Activated T-cell treated with anti-CD3 and anti-CD28 coated beads, Interleukin-2, amount 50 U/mL, for 72 hours (primary cell): ENCODE data around the gene GSTM1. TPM values are rescaled to one million over a fixed set of nuclear protein-coding genes. Genes with fewer than 3 reads are reported as not detected.

Experiments
- ATAC-seq, 2 donors: fragments of 150-1000 bp; cut with Tn5 transposase; replicated peaks in 1 of 2; 2 replicates each; pipeline ENCODE4 v1.10.0; 2021; ENCODE audit warnings: moderate library complexity in 2 of 2, mild to moderate bottlenecking in 1 of 2
- DNase-seq, 2 donors: peaks; one replicate each; pipeline ENCODE4 v3.0.0; 2021 to 2022; ENCODE audit warnings: mixed read lengths in 1 of 2
- H3K27ac Mint-ChIP-seq: one replicate; pipeline ENCODE4 v1.8.0; 2022; ENCODE audit warnings: mild to moderate bottlenecking, moderate library complexity, mixed read lengths
- H3K27me3 Mint-ChIP-seq: one replicate; pipeline ENCODE4 v1.8.0; 2022; ENCODE audit warnings: low read depth, mixed read lengths
- H3K36me3 Mint-ChIP-seq, 2 donors: one replicate each; pipeline ENCODE4 v1.8.0; 2022; ENCODE audit warnings: mixed read lengths in 2 of 2, mild to moderate bottlenecking in 1 of 2; ENCODE audit not compliant: insufficient read depth in 2 of 2
- H3K4me1 Mint-ChIP-seq: one replicate; pipeline ENCODE4 v1.8.0; 2022; ENCODE audit warnings: low read depth, mixed read lengths
- H3K4me3 Mint-ChIP-seq, 2 donors: one replicate each; pipeline ENCODE4 v1.8.0; 2022; ENCODE audit warnings: mild to moderate bottlenecking in 2 of 2, mixed read lengths in 2 of 2, moderate library complexity in 2 of 2
- H3K9me3 Mint-ChIP-seq, 2 donors: one replicate each; pipeline ENCODE4 v1.8.0; 2022; ENCODE audit warnings: mixed read lengths in 2 of 2
- total RNA-seq, 2 donors: library from RNA; stranded (reverse); gene quantifications; one replicate each; pipeline ENCODE4 v1.2.3, GENCODE V29; 2022

Gene GSTM1
- total RNA-seq, 2 donors from 2014 or later = 37.2 to 60.6 TPM

DNA sequence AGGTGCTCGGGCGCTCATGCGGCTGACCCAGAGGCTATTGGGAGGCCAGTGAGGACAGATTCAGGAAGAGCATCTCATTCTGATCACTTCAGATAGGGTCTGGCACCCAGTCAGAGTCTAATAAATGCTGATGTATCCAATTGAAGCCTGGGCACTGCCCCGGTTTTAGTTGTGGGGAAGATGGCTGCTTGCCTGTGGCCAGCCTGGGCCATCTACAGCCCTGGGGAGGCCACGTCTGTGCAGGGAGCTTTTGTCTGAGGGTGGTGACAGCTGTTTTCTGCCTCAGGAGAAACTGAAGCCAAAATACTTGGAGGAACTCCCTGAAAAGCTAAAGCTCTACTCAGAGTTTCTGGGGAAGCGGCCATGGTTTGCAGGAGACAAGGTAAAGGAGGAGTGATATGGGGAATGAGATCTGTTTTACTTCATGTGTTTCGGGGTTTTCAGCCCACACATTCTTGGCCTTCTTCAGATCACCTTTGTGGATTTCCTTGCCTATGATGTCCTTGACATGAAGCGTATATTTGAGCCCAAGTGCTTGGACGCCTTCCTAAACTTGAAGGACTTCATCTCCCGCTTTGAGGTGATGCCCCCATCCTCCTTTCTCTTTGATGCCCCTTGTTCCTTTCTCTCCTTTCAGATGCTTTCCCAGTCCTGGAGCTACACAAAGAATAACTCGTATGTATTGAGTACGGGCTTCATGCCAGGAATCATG lies 27.2 kb downstream of the GSTM1 start:
- no peak overlapping the region for H3K4me3 Mint-ChIP-seq
- peaks cover 15% of the 10 kb centered on the region for H3K27me3 Mint-ChIP-seq

DNA sequence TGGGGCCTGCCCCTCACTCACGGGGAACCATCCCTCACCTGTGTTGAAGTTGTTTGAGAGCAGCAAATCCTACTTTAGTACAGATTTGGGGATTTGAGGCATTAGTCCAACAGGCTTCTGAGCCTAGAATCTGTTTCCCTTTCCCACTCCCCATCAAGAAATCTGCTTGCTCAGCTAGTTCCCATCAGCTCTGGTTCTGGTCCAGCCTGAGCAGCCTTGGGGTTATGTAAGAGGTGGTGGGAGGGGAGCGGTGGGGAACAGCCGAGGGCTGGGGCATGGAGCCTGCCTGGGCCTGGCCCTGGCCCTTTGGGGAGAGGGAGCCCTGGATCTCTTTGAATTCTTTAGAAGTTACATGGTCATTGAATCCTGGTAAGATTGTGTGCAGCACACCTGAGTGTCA lies 28.5 kb downstream of the GSTM1 start:
- ATAC-seq (no peak), DNase-seq (no peak)
- H3K4me1 Mint-ChIP-seq = peaks cover 5% of the 10 kb centered on the region
- H3K9me3 Mint-ChIP-seq = no peaks in the 10 kb centered on the region
- peaks cover 15% of the 10 kb centered on the region for H3K27me3 Mint-ChIP-seq
- no peak overlapping the region for H3K27ac Mint-ChIP-seq
- no peaks in the 10 kb centered on the region for H3K36me3 Mint-ChIP-seq
- no peak overlapping the region for H3K4me3 Mint-ChIP-seq

More for the DNA sequence above, 27.2 kb downstream of the GSTM1 start:
- no peak overlapping the region for H3K27ac Mint-ChIP-seq
- DNase-seq (no peak), ATAC-seq (no peak)
- peaks cover 5% of the 10 kb centered on the region for H3K4me1 Mint-ChIP-seq
- H3K9me3 Mint-ChIP-seq = no peaks in the 10 kb centered on the region
- no peaks in the 10 kb centered on the region for H3K36me3 Mint-ChIP-seq

DNA sequence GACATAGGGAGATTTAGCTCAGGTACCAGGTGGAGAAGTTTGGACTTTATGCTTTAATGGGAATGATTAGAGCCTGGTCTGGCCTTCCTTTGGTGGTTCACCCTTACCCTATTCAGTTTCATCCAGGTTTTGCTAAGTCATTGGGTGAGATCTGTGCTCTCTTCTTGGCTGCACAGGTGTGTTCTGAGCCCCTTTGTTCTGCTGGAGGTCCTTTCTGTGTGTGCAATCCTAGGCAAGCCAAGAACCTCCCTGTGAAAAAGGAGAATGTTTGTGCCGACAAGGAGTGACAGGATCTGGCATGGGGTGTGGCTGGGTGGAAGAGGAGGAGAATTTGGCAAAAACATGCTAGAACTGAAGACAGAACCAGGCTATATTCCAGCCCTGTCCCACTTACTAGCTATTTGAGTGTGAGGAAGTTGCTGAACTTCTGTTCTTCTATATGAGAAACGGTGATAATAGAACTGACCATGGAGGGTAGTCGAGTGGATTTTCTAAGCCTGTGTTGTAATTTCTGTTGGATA lies 29.0 kb downstream of the GSTM1 start:
- peaks cover 15% of the 10 kb centered on the region for H3K27me3 Mint-ChIP-seq
- no peak overlapping the region for H3K27ac Mint-ChIP-seq
- no peak for DNase-seq
- H3K4me3 Mint-ChIP-seq = no peak overlapping the region
- H3K9me3 Mint-ChIP-seq = no peaks in the 10 kb centered on the region
- peaks cover 5% of the 10 kb centered on the region for H3K4me1 Mint-ChIP-seq
- no peak for ATAC-seq
- H3K36me3 Mint-ChIP-seq = no peaks in the 10 kb centered on the region

DNA sequence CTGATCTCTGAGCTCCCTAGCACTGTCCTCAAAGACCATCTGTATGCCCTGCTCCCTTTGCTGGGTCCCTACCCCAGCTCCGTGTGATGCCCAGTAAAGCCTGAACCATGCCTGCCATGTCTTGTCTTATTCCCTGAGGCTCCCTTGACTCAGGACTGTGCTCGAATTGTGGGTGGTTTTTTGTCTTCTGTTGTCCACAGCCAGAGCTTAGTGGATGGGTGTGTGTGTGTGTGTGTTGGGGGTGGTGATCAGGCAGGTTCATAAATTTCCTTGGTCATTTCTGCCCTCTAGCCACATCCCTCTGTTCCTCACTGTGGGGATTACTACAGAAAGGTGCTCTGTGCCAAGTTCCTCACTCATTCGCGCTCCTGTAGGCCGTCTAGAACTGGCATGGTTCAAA lies 30.1 kb downstream of the GSTM1 start:
- Mint-ChIP-seq H3K27ac (no peak overlapping the region), H3K36me3 (no peaks in the 10 kb centered on the region), H3K4me3 (no peak overlapping the region), H3K27me3 (peaks cover 15% of the 10 kb centered on the region), H3K4me1 (peaks cover 5% of the 10 kb centered on the region), H3K9me3 (no peaks in the 10 kb centered on the region)
- no peak for ATAC-seq
- no peak for DNase-seq

DNA sequence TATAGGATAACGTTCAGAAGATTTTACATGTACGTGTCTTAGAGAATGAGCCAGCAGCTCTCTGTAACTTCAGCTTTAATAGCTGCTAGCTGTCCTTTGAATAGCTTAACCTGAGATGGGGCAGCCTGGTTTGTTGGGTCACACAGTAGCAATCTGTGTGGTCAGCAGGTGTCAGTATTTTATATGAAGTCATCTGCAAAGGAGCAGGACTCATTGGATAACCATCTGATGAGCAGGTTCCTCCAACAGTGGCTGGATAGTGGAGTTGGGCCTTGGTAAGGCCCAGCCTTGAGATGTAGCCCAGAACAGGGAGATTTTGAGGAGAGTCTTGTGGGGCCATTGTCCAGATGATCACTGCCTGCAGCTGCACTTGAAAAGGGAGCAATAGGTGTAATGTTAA lies 30.9 kb downstream of the GSTM1 start:
- Mint-ChIP-seq H3K4me1 (peaks cover 5% of the 10 kb centered on the region), H3K27me3 (peaks cover 12% of the 10 kb centered on the region), H3K36me3 (no peaks in the 10 kb centered on the region), H3K27ac (no peak overlapping the region), H3K9me3 (no peaks in the 10 kb centered on the region), H3K4me3 (no peak overlapping the region)
- DNase-seq (no peak), ATAC-seq (no peak)

DNA sequence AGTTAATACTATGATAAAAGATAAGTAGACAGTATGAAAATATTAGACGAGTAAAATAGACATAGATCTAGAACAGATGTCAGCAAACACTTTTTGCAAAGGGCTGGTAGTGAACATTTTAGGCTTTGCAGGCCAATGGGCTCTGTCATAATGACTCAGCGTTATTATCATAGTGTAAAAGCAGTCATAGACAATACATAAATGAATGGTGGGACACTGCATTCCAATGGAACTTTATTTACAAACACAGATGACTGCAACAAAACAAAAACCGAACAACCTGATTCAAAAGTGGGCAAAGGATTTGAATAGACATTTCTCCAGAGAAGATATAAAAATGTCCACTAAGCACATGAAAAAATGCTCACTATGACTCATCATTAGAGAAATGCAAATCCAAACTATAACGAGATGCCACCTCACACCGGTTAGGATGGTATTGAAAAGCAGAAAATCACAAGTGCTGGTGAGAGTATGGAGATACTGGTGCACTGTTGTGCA lies 31.8 kb downstream of the GSTM1 start:
- no peak for DNase-seq
- H3K27me3 Mint-ChIP-seq = peaks cover 3% of the 10 kb centered on the region
- H3K4me3 Mint-ChIP-seq = no peak overlapping the region
- H3K9me3 Mint-ChIP-seq = no peaks in the 10 kb centered on the region
- no peaks in the 10 kb centered on the region for H3K36me3 Mint-ChIP-seq
- peaks cover 5% of the 10 kb centered on the region for H3K4me1 Mint-ChIP-seq
- ATAC-seq = peak in 1 of 2 donors; percentile 15
- H3K27ac Mint-ChIP-seq = no peak overlapping the region

DNA sequence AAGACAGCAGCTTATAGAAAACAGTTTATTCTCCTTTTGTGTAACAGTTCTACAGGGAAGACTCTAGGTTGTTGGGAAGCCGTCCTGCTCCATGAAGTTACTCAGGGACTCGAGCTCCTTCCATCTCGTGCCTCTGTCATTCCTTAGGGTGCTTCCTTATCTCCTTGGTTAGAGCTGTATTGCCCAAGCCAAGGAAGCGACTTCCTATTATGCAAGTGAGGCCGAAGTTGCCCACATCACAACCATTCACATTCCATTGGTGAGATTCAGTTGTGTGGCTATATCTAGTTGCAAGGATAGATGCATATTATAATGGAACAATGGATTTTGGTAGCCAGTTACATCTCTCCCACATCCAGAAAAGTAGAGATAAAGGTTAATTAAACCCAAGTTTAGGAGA lies 33.4 kb downstream of the GSTM1 start:
- Mint-ChIP-seq H3K27ac (no peak overlapping the region), H3K4me3 (no peak overlapping the region), H3K9me3 (no peaks in the 10 kb centered on the region), H3K27me3 (no peaks in the 10 kb centered on the region), H3K36me3 (no peaks in the 10 kb centered on the region), H3K4me1 (peaks cover 5% of the 10 kb centered on the region)
- DNase-seq (no peak), ATAC-seq (no peak)

DNA sequence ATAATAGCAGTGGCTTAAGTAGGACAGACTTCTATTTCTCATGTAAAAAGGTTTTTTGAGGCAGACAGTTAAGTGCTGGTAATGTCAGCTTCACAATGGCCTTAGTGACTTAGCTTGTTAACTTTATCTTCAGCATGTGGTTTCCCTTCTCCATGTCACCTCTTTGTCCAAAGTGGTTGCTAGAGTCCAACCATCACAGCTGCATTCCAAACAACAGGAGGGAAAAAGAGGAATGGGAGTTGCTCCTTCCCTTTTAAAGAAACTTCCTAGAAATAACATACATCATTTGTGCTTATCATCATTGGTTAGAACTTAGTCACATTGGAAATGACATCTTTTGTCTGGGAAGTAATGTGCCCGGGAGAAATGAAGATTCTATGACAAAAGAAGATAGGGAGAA lies 34.4 kb downstream of the GSTM1 start:
- ATAC-seq (no peak), DNase-seq (no peak)
- Mint-ChIP-seq H3K36me3 (no peaks in the 10 kb centered on the region), H3K27ac (no peak overlapping the region), H3K4me1 (peaks cover 5% of the 10 kb centered on the region), H3K4me3 (no peak overlapping the region), H3K9me3 (no peaks in the 10 kb centered on the region), H3K27me3 (no peaks in the 10 kb centered on the region)

DNA sequence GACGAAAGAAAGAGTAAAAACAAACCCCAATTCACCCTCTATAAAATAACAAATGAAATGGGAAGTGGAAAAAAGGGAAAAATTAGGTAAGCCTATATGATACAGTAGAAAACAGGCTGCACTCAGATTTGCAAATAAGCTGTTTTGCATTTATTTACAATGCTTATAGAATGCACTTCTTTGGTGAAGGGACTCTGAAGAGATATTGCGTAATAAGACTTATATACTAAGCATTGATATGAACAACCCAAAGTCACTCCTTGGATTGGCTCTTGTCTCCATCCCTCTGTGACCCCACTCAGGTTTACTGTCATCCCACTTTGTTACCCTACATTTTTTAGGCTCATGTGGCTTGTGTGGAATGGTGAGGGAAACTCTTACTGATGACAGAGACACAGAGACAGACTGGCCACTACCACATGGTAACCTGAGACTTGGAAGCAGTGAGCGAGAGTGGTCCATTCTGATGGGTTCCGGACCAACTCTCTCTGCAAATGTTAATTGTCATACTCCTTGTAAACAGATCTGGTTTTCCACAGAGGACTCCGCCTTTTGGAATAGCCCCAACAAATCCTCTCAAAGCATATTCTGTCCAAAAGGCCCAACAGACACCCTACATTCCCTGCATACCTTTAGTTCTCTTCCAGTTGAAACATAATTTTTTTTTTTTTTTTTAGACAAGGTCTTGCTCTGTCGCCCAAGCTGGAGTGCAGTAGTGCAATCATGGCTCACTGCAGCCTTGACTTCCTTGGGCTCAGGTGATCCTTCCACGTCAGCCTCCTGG lies 35.5 kb downstream of the GSTM1 start:
- peaks cover 5% of the 10 kb centered on the region for H3K4me1 Mint-ChIP-seq
- H3K27me3 Mint-ChIP-seq = no peaks in the 10 kb centered on the region
- H3K4me3 Mint-ChIP-seq = no peak overlapping the region
- H3K9me3 Mint-ChIP-seq = no peaks in the 10 kb centered on the region
- no peak for ATAC-seq
- no peaks in the 10 kb centered on the region for H3K36me3 Mint-ChIP-seq
- no peak overlapping the region for H3K27ac Mint-ChIP-seq
- DNase-seq = no peak

DNA sequence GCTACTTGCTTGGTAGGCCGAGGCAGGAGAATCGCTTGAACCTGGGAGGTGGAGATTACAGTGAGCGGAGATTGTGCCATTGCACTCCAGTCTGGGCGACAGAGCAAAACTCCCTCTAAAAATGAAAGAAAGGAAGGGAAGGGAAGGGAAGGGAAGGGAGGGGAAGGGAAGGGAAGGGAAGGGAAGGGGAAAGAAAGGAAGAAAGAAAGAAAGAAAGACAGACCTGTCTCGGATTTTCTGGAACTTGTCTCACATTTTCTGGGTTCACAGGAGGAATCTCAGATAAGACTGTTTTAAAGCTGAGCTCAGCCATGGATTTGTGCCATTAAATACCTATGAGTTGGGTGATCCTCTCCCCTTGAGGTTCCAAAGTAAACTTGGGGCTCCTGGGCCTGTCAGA lies 37.3 kb downstream of the GSTM1 start:
- Mint-ChIP-seq H3K27ac (no peak overlapping the region), H3K27me3 (no peaks in the 10 kb centered on the region), H3K4me1 (no peaks in the 10 kb centered on the region), H3K4me3 (no peak overlapping the region), H3K9me3 (no peaks in the 10 kb centered on the region), H3K36me3 (no peaks in the 10 kb centered on the region)
- ATAC-seq (no peak), DNase-seq (no peak)

DNA sequence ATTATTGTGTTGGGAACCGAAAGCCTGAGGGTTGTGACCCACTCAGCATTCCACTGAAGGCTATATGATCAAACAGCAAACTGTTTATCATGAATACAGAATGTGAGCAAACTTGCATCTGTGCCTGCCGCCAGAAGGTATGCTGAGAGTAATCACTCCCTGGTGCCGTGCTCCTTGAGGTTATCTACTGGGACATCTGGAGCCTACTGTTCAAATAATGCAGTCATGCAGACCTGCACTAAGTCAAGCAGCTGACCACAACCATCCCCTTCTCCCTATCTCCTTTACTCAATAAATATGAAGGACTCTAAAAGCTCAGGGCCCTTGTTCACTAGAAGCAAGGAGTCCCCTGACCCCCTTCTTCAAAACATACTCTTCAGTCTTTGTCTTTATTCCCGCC lies 37.9 kb downstream of the GSTM1 start:
- Mint-ChIP-seq H3K27ac (no peak overlapping the region), H3K9me3 (no peaks in the 10 kb centered on the region), H3K36me3 (no peaks in the 10 kb centered on the region), H3K4me1 (no peaks in the 10 kb centered on the region), H3K4me3 (no peak overlapping the region), H3K27me3 (no peaks in the 10 kb centered on the region)
- DNase-seq (no peak), ATAC-seq (no peak)

DNA sequence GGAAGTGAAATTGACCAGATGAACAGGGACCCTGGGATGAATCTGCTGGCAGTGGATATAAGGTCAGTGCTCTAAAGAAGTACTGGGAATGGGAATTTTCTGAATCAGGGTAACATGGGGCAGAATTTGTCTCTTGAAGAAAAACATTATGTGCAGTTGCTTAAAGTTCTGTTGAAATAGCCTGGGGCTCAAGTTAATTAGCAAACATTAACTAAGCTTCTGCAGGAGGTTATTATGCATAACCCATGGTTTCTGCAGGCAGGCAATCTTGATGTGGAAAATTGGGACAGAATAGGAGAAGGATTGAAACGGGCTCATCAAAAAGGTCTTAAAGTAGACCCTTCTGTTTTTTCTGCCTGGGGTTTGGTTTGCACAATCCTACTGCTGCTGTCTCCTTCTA lies 38.4 kb downstream of the GSTM1 start:
- H3K27ac Mint-ChIP-seq = no peak overlapping the region
- no peaks in the 10 kb centered on the region for H3K36me3 Mint-ChIP-seq
- DNase-seq (no peak), ATAC-seq (no peak)
- H3K4me1 Mint-ChIP-seq = no peaks in the 10 kb centered on the region
- H3K27me3 Mint-ChIP-seq = no peaks in the 10 kb centered on the region
- H3K4me3 Mint-ChIP-seq = no peak overlapping the region
- no peaks in the 10 kb centered on the region for H3K9me3 Mint-ChIP-seq

DNA sequence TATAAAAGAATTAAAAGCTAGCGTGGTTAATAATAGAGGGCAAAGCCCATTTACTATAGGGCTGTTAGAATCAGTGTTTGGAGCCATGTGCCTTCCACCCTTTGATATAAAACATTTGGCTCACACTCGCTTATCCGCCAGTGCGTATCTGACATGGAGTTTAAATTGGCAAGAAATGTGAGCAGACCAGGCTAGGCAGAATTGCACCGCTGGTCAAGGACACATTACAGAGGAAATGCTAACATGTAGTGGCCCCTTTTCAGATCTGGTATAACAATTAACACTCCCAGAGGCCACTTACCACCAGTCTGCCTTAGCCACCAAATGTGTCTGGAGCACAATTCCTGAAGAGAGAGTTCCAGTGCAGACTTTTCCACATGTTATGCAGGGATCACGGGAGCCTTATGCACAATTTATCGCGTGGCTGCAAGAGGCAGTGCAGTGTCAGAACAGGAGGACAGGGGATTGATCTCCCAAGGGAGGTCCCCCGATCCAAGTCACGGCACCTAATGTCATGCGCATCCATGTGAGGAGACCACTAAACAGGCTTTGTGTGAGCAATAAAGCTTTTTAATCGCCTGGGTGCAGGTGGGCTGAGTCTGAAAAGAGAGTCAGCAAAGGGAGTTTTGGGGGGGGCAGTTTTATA lies 39.2 kb downstream of the GSTM1 start:
- Mint-ChIP-seq H3K27ac (no peak overlapping the region), H3K36me3 (no peaks in the 10 kb centered on the region), H3K27me3 (no peaks in the 10 kb centered on the region), H3K4me1 (no peaks in the 10 kb centered on the region), H3K4me3 (no peak overlapping the region), H3K9me3 (no peaks in the 10 kb centered on the region)
- DNase-seq (no peak), ATAC-seq (no peak)
